Endothelial cell of hepatic sinusoid (primary cell): ENCODE data around the gene EXOC7.

Source experiments
- in situ Hi-C: cut with HindIII; loops from 2 replicates; pipeline ENCODE4 v1.10.0; 2017; ENCODE audit warnings: low sequenced_read_pairs

EXOC7 gene, protein sequence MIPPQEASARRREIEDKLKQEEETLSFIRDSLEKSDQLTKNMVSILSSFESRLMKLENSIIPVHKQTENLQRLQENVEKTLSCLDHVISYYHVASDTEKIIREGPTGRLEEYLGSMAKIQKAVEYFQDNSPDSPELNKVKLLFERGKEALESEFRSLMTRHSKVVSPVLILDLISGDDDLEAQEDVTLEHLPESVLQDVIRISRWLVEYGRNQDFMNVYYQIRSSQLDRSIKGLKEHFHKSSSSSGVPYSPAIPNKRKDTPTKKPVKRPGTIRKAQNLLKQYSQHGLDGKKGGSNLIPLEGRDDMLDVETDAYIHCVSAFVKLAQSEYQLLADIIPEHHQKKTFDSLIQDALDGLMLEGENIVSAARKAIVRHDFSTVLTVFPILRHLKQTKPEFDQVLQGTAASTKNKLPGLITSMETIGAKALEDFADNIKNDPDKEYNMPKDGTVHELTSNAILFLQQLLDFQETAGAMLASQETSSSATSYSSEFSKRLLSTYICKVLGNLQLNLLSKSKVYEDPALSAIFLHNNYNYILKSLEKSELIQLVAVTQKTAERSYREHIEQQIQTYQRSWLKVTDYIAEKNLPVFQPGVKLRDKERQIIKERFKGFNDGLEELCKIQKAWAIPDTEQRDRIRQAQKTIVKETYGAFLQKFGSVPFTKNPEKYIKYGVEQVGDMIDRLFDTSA

DNA sequence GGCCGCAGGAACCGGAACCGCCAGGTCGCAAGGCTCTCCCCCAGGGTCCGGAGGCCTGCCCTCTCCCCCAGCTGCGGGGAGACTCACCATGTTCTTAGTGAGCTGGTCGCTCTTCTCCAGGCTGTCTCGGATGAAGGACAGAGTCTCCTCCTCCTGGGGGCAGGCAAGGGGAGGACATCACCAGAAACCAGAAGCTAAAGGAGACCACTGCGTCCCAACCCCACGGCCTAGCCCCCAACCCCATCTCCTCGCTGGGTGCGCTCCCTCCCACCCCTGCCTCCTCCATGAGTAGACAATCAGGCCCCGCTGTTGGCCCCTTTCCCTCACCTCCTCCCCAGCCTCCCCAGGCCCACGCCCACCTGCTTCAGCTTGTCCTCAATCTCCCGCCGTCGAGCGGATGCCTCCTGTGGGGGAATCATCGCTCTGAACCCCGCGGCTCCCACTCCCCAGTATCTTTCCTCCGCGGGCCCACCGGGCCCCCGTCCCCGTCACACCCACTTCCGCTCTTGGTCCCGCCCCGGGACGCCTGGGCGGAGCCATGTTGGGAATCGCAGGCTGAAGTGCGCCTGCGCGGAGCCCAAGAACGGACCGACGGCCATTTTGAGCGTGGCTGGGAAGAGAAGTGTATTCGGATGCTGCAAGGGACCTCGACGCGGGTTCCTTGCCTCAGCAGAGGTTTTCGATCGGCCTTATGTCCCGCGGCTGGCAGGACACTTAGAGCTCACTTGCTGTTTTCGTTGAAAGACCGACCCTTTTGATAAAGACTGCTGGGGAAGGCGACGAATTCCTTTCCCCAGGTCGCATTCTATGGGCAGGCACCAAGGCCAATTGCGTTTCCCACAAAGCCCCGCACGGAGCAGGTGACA lies at the start of gene EXOC7:
Gene EXOC7 (minus strand): TSS at position 514 of the 866 bp plus-strand sequence. CDS start 95 bp downstream, at position 419.
- in situ Hi-C loops: no loop called here

DNA sequence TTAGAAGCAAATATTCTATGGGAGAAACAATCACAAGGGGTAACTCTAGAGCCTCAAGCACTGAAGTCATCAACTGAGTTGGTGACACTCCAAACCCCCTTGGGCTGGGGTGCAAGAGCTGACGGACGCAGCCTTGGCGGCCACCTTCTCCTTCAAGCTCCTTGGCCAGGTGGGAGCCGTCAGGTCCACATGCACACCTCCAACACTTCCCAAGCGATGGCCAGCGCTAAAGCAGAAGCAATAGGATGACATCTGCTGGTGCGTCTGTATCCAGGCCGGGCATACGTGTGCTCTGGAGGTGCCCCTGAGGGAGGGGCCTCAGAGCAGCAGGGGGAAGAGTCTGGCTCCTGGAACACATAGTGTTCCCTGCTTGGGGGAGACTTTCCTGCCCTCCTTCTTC lies 49.6 kb upstream of the EXOC7 start:
- in situ Hi-C loops: no loop called here

DNA sequence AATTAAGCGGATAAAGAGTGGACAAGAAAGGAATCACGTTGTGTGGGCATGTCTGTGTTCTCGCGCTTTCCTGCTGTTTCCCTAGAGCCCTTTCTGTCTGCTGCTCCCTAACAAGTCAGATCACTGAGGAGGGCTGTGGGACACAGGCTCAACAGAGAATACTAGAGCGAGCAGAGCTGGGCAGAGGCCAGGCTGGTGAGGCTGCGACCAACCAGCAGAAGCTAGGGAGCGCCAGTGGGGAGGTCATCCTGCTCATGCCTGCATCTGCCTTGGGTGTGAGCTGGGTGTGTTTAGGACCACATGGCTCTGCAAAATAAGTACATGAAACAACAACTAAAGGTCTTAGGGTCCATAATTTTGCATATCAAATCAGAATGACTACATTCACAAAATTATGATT lies 49.0 kb upstream of the EXOC7 start:
- in situ Hi-C loops: no loop called here

DNA sequence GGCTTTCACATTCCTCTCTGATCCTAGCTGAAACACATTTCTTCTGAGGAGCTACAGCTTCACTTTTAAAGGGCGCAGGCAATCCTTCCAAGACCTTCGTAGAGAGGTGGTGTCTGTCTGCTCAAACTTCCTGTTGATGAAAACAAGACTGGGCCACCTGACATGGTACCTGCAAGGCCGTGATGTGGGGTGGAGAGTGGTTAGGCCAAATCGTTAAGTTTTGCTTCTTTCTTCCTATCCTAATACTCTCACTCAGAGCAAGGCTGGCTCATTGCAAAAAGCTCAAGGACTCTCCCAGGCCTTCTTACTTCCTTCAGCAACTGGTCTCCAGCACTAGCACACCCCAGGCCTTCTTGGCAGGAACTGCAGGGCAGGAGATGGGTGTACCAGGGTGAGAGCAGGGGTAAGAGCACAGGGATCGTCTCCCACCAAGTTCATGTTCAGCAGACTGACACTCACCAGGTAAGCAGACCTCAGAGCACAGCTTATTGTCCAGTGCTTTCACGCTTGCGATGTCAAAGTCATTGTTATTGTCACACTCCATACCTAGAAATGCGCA lies 48.4 kb upstream of the EXOC7 start:
- in situ Hi-C loops: no loop called here

DNA sequence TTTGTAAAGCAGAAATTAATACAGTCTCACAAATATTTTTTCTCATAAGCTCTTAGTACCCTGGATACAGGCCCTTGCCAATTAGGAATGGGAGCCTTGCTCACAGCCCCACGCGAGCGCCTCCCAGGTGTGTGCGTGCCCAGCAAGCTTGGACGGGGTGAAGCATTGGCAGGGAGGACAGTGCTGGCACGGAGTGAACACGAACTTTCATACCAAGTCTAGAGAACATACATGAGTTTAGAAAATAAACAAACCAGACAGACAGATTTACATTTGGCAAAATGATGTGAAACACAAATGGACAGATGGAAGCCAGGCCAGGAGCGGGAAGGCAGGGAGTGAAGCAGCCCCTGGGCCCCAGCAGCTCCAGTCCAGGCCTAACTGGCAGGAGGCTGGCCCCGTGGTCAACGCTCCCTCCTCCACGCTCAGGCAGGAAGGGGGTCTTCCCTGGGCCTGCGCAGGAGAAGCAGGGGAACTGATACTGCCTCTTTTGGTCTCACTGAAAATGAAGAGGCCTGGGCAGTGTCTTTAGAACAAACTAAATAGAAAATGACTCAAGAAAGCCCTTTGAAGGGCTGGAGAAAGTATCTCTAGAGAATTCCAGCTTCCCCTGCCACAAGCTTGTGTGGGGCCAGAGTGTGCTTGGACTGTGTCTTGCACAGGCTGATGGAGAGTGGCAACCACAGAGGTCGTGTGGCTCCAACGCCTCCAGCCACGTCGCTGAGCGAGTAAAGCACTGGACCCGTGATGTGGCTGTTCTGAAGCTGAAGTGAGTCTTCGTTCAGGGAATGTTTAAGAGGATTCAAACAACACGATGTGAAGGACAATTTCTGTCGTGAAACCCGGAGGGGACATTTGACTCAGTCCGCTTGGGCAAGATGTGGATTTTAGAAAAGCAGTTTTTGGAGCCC lies 47.4 kb upstream of the EXOC7 start:
- in situ Hi-C loops: no loop called here

DNA sequence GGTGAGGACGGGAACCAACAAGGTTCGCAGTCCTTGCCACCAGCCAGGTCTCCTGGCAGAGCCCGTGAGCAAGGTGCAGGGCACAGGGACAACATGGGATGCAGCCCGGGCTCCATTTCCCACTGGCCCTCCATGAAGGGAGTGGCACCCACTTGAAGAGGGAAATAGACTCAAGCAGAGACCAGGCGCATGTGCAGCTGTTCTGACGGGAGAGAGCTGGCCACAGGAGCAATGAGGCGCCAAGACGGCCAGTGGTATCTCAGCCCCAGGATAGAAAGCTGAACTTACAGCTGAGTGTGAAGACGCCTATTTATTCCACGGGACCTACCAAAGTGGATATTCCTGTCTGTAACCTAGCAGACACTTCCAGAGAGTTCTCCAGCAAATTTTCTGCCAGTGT lies 45.6 kb upstream of the EXOC7 start:
- in situ Hi-C loops: no loop called here

DNA sequence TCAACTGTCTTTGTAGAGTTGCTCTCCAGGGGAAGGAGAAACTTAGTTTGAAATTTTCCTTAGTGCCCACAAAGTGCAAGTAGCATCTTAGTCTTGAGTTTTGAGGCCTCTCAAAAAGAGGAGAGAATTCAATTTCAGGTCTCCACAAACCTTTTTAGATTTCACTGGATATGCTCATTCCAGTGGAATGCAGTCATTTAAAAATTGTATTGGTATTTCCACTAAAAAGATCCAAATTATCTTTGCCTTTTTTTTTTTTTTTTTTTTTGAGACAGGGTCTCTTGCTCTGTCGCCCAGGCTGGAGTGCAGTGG lies 44.4 kb upstream of the EXOC7 start:
- in situ Hi-C loops: no loop called here

DNA sequence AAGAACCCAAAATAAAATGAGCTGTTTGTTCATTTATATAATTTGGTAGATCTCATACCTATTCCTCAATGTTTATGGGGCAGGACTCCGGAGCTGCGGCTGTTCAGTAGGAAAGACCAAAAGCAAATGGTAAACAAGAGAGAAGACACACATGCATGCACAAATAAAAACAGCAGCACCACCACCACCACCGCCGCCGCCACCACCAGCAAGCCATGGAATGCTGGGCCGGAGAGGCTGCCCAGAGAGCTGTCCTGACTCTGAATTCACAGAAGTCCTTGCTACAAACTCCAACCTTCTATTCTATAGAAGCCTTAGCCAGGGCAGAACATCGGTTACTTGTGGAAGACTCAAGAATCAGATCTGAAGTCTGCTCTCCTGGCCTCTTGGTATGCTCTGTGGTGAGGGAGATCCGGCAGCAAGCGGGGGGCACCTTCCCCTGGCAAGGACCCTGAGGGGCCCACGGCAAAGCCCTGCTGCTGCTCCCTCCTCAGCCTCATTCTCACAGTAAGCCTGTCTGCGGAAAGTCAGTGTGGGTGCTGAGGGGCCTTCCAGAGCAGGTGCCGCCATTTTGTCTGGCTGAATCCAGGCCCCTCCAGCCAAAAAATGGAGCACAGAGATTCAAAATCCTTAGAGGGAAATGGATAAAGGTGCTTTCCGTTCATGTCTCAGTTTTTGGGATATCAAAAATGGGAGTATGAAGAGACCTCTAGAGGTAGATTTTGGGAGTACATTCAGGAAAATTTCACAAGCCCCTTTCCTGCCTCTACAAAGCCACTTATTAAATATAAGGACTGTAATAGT lies 43.8 kb upstream of the EXOC7 start:
- in situ Hi-C loops: no loop called here

DNA sequence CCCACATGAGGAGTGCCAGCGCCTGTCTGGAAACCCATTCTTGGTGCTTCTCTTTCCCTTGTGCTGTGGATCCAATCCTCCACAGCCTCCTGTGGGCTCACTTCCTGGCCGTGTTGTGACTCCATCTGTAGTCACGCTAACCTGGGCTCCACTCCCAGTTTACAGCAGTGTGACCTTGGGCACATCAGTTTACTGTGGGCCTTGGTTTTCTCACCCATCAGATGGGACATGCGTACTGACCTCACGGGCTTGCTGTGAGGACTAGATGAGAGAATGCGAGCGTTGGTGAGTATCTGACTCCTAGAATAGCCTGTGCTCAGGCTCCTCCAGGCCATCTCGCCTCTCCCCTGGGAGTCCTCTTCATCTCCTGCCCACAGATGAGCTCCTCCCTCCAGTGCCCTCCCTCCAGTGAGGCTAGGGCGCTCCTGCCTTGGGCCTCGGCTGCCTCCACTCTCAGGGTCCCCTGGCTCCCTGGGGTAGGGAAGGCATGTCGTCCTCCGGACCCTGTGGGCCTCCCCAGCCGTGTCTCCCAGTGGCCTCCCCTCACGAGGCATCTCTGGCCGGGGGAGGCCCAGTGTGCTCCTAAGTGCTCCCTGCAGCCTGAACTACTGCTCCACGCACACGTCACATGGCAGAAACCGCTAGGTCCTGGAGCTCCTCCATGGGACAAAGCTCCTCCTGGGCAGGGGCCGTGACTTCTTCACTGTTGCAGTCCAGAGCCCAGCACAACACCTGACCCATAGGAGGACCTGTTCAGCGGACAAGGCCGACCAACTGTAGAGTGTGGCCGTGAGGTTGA lies 42.7 kb upstream of the EXOC7 start:
- in situ Hi-C loops: no loop called here

DNA sequence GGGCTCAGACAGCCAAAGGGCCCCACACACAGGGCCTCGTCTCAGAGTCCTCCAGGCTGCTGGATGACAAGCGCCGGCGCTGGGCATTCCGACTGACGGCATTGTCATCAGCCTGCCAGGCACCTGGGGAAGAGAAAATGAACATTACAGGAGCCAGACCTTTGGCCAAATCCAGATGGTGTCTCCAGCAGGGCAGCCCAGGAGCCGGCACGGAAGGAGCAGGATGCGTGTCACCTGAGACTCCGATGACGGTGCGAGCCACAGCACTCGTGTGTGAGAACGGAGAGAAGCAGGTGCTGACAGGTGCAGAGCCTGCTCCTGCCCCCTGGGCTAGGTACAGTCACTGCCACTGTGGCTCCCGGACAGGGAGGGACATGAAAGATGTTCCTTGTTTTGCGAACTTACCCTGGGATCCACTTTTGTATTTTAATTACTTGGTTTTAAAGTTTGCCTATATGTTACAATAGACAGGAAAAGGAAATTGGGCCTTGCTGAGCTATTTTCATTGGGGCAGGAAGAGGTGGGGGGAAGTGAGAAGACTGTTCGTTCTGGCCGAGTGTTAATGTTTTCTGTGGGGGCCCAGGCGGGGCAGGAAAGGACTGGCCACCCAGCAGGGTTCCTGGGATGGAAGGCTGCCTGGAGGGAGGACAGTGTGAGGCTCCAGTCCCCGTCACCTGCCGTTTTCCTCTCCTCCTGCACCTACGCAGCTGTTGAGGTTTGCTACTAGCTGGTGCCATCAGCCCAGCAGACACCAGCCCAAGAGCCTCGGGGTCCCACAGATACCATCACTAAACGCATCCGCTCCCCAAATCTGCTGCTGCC lies 41.9 kb upstream of the EXOC7 start:
- in situ Hi-C loops: no loop called here

DNA sequence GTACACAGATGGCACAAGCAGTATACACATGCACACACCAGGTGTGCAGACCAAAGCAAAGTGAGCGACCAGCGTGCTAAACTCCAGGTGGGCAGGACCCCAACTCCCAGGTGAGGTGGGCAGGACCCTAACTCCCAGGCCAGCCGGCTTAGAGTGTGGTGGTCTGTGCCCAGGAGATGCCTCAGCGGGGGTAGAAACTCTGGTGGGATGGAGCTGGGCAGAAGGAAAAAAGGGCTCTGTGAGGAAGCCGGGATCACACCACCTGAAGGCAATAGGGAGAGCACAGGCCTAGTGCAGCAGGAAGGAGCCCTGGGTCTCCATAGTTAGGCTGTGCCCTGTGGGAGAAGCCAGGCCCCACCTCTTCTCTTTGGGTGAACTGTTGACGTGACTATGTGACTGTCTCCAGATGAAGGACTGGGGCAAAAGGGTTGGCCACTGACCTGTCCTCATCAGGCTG lies 39.0 kb upstream of the EXOC7 start:
- in situ Hi-C loops: no loop called here

DNA sequence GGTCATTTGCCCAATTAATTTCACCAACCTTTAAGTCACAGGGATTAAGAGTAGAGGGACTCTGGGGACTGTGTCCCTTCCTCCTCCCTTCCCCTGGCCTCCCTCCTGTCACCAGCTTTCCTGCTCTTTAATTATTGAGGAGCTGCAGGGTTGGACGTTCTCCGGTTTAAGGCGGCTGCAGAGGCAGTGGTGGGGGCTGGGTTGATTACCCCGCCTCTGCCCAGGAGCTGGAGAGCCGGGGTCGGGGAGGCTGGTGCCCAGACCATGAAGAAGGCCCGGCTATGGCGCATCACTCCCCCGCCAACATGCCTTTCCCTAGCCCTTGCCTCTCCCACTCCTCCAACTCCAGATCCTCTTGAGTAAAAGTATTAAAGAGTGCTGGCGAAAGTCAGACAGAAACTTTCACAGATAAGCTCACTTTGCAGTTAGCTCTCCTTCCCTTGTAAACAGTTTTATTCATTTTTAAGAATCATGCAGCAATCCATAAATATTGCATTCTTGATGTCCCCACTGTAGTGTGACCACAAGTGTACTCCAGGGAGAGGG lies 38.5 kb upstream of the EXOC7 start:
- in situ Hi-C loops: no loop called here

DNA sequence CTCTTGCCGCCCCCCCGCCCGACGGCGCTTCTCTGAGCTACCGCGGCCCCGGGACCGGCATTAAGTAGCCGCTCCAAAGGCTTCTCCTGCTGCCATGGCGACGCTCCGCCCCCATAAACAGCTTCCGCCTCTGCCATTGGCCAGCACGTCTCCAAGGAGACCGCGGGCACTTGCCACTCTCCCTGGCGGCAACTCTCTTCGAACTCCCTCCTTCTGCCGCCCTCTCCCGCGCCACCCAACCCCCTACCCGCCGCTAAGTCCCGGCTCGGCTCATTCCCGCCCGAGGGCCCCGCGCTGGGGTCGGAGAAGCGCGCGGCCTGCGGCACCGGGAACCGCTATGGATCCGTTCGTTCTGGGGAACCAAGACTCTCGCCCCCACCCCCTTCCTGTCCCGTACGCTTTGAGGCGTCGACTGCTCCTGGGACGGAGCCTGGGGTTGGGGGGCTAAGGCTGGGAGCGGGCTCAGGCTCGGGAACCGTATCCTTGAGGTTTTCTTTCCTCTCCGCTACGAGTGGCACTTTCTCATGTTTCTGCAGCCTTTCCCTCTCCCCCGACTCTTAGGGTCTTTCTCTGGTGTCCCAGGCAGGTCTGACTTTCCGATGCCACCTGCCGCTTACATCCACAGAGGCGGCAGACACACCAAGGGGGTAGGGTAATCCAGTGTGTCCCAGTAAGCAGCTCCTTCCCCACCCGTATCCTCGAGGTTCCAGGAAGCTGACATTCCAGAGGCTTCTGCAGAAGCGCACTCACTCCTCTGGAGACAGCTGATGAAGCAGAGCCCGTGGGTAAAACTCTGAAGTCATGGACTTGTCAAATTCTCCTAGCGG lies 37.8 kb upstream of the EXOC7 start, which contains the start of gene FOXJ1:
Gene FOXJ1 (minus strand): TSS at position 34 of the 827 bp plus-strand sequence. CDS start 850 bp downstream, outside the sequence.
- in situ Hi-C loops: no loop called here

DNA sequence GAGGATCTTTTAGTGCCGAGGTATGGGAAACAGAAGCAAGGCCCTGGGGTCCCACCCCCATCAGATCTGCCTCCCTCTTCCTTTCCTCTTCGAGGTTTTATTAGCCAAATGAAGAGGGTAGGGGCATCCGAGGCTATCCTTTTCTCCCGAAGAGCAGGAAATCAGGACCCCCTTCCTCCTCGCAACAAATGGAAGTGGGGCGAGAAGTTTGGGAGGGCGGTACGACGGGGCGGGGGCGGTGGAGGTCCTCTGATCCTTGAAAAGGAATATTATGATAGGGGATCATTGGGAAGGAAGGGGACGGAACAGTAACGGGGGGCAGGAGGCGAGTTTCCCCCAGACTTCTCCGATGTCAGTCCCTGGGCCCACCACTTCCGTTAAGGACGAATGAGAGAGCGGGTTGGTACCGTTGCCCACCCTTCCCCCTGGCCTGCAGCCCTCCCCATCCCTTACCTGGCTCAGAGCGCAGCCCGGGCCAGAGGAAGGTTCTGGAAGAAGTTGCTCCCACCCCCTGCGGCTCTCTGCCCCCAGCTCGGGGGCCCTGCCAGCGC lies 37.1 kb upstream of the EXOC7 start:
- in situ Hi-C loops: no loop called here

DNA sequence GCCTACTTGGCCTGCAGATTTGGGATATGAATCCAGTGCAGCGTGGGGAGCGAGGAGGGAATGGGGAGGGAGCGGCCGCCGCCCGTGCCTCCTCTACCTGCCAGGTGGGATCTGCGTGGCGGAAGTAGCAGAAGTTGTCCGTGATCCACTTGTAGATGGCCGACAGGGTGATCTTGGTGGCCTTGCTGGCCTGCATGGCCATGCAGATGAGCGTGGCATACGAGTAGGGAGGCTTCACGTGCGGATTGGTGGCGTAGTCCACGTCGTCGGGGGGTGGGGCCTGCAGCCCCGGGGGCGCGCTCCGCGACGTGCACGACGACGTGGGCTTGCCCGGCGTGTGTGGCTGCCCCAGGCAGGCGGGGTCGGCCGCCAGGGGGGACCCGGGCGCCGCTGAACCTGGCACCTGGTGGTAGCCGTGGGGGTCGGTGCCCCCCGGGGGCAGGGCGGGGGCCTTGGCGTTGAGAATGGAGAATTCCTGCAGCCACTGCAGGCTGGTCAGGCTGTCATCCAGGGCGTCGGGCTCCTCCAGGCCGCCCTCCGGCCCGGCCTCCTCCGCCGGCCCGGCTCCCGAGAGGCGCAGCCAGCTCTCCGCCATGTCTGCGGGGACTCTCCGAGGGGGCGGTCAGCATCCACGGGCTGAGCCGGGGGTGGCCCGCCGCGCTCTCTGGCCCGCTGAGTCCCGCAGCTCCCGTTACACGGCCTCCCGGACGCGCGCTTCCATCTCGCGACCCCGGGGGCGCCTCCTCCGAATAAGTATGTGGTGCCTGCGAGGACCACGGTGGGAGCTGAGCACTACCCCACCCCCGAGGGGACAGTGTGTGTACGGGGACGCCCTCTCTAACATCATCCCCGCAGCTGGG lies 36.4 kb upstream of the EXOC7 start:
- in situ Hi-C loops: no loop called here
